ENCODE measurements around the gene STARD3.

The STARD3 gene

GRCh38 chr17:39643271-39643670, 6.3 kb downstream of the STARD3 start:
- TF ChIP-seq GATA3 (IDR thresholded peaks at IDR 0.05; ENCODE audit: low read depth, low read length): no peak
- no peak for TF ChIP-seq GATA2 (IDR thresholded peaks at IDR 0.05; ENCODE audit: low read depth, low read length)

DNA sequence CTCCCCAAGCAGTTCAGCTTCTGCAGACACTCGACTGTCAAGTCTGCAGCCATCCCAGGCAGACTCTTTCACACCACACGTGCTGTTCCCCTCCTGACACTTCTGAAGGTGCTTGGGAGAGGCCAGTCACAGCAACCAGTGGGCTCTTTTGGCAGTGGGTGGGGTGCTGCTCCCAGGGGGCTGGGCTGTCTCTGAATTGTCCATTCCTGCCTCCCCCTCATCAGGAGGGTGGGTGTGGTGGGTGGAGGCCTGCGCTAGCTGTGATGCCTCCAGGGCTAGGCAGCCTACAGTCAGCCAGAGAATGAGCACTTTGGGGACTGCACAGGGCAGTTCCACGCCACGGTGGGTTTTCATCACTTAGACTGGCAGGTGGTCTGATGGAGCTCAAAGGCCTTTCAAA, 10.3 kb downstream of the STARD3 start:
- TF ChIP-seq GATA2 (IDR thresholded peaks at IDR 0.05; ENCODE audit: low read depth, low read length) (no peak), GATA3 (IDR thresholded peaks at IDR 0.05; ENCODE audit: low read depth, low read length) (no peak)

- TF ChIP-seq GATA3 (IDR thresholded peaks at IDR 0.05; ENCODE audit: low read depth, low read length): no peak
- TF ChIP-seq GATA2 (IDR thresholded peaks at IDR 0.05; ENCODE audit: low read depth, low read length): no peak
Observed at GRCh38 chr17:39648616-39649366, 11.8 kb downstream of the STARD3 start.

GRCh38 chr17:39650121-39650579, 13.2 kb downstream of the STARD3 start:
- TF ChIP-seq GATA2 (IDR thresholded peaks at IDR 0.05; ENCODE audit: low read depth, low read length) (no peak), GATA3 (IDR thresholded peaks at IDR 0.05; ENCODE audit: low read depth, low read length) (no peak)

DNA sequence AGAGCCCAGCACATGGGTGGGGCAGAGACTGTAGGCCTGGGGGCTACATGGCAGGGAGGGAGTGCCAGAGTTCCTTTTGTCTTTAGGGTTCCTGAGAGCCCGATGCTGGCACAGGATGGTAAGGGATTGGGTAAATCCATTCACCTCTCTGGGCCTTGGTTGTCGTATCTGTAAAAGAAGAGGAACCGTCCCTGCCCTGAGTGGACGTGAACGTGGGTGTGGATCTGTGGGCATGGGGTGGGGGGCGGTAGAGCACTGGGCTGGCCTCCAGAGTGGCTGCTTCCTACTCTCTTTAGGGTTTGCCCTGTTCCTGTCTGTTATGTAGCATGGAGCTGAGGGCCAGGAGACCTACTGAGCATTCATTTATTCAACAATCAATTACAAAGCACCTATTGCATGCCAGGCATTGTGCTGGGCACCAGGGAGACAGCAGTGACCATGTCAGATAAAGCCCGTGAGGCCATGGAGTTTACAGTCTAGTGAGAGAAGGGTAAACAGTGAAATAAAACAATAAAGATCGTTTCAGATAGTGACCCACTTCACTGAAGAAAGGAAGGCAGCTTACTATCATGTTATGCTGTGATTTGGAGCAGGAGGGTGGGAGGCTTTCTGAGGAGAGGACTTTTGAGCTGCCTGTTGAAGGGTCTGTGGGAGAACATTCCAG, 15.1 kb downstream of the STARD3 start:
- TF ChIP-seq GATA3 (IDR thresholded peaks at IDR 0.05; ENCODE audit: low read depth, low read length) (no peak), GATA2 (IDR thresholded peaks at IDR 0.05; ENCODE audit: low read depth, low read length) (no peak)

DNA sequence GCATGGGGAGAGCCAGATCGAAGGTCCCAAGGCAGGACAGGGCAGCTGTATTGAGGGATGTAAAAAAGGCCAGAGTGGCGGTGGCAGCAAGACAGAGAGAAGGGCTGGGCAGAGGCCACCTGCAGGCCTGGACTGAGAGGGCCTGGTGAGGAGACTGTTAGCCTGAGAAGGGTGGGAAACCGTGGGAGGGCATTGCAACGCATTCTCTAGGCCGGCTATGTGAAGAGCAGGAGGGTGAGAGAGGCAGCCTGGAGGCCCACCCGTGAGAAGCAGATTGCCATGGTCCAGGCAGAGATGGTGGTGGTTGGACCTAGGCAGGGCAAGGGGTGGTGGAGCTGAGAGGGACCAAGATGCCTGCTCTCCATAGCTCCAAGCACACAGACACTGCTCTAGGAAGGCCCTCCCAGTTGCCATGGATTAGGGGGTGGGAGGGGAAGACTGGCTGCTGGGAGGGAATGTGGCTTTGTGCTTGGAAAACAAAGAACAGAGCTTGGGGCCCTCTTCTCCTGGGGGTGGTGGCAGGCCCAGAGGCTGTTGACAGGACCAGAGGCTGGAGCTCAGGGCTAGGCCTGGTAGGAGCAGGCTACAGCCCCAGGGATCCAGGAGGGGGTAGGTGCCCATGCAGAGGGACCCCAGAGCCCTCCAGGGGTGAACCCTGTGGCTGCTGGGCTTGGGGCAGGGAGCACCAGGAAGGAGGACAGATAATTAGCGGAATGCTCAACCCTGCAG, 15.8 kb downstream of the STARD3 start:
- TF ChIP-seq GATA3 (IDR thresholded peaks at IDR 0.05; ENCODE audit: low read depth, low read length) (no peak), GATA2 (IDR thresholded peaks at IDR 0.05; ENCODE audit: low read depth, low read length) (no peak)

- TF ChIP-seq GATA2 (IDR thresholded peaks at IDR 0.05; ENCODE audit: low read depth, low read length) (no peak), GATA3 (IDR thresholded peaks at IDR 0.05; ENCODE audit: low read depth, low read length) (no peak)
Observed at GRCh38 chr17:39653316-39653661, 16.3 kb downstream of the STARD3 start.

GRCh38 chr17:39653662-39654331, 16.9 kb downstream of the STARD3 start:
- TF ChIP-seq GATA3 (IDR thresholded peaks at IDR 0.05; ENCODE audit: low read depth, low read length): no peak
- TF ChIP-seq GATA2 (IDR thresholded peaks at IDR 0.05; ENCODE audit: low read depth, low read length): no peak

GRCh38 chr17:39655105-39655504, 18.2 kb downstream of the STARD3 start:
- TF ChIP-seq GATA3 (IDR thresholded peaks at IDR 0.05; ENCODE audit: low read depth, low read length): no peak
- no peak for TF ChIP-seq GATA2 (IDR thresholded peaks at IDR 0.05; ENCODE audit: low read depth, low read length)

- no peak for TF ChIP-seq GATA2 (IDR thresholded peaks at IDR 0.05; ENCODE audit: low read depth, low read length)
- no peak for TF ChIP-seq GATA3 (IDR thresholded peaks at IDR 0.05; ENCODE audit: low read depth, low read length)
Observed at GRCh38 chr17:39658346-39658745, 21.4 kb downstream of the STARD3 start.

DNA sequence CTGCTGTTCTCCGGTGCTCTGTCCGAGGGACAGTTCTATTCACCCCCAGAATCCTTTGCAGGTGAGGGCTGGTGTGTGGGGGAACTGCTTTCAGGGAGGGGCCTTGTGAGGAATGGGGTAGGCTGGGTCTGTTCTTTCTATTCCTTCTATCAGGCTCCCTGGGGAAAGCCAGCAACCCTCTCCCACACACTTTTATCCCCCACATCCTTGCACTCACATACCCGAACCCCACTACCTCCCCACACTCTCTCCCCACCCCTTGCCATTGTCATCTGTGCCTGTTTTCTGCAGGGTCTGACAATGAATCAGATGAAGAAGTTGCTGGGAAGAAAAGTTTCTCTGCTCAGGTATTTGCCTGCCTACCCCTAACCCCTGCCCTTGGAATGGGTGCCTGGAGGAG, 21.8 kb downstream of the STARD3 start:
- TF ChIP-seq GATA3 (IDR thresholded peaks at IDR 0.05; ENCODE audit: low read depth, low read length) (no peak), GATA2 (IDR thresholded peaks at IDR 0.05; ENCODE audit: low read depth, low read length) (no peak)

- TF ChIP-seq GATA2 (IDR thresholded peaks at IDR 0.05; ENCODE audit: low read depth, low read length): peak; percentile 46
- TF ChIP-seq GATA3 (IDR thresholded peaks at IDR 0.05; ENCODE audit: low read depth, low read length): no peak
Observed at GRCh38 chr17:39659279-39660010, 22.5 kb downstream of the STARD3 start.

DNA sequence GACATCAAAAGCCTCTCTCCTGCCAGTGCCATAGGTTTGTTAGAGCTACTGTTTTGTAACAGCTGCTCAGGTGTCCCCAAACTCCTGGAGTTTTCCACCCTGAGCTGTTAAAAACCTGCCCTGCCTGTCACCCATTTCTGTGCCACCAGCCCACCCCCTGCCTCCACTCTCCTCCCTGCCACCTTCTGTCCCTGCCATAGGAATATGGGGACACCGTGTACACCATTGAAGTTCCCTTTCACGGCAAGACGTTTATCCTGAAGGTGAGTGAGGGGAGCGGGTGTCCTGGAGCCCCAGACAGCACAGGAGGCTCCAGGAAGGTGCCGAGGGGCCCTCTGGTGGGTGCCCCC, 23.0 kb downstream of the STARD3 start:
- TF ChIP-seq GATA2 (IDR thresholded peaks at IDR 0.05; ENCODE audit: low read depth, low read length): no peak
- no peak for TF ChIP-seq GATA3 (IDR thresholded peaks at IDR 0.05; ENCODE audit: low read depth, low read length)

Measured in SH-SY5Y (cell line).